Stimulated activated CD8-positive, alpha-beta memory T cell treated with anti-CD3 and anti-CD28 coated beads, Interleukin-15, amount 100 ng/mL, for 24 hours (primary cell): ENCODE results near the gene RSRC1.
"Not testable (repeated sequence)": the region's sequence is repeated elsewhere in the genome, so short reads cannot be mapped to it uniquely, and the experiment has no call there.

Source experiments
- DNase-seq: peaks from one replicate; pipeline ENCODE4 v3.0.0-alpha.2; 2020; ENCODE audit warnings: low read depth

RSRC1 gene

DNA sequence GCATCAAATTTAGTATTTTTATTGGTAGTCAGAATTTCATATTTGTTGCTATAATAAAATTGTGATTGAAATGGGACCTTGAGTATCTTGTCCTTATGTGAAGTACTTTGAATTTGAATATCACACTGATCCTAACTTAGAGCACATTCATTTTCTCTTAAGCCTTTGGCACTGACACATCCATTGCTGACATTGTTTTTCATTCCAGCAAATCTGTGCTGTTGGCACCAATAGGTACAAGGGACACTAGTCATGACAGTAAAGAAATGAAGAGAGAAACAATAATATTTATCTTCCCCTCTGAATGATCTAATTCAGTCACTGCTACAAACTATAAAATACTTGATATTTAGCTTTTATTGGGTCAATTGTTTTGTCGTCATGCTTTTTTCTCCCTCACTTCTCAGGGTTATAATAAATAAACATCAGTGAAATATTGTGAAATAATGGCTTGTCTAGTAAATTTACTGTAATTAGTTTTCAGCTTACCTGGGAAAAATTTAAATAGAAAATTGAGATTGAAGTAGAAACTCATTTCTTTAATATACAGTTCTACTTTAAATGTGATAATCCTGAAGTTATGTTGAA lies 294.3 kb downstream of the RSRC1 start:
- no peak for DNase-seq

- DNase-seq, result no peak
Observed at GRCh38 chr3:158405507-158405906, 295.6 kb downstream of the RSRC1 start.

GRCh38 chr3:158407844-158408517 lies 298.1 kb downstream of the RSRC1 start:
- DNase-seq, result no peak

GRCh38 chr3:158408518-158408897 lies 298.6 kb downstream of the RSRC1 start:
- not testable (repeated sequence) for DNase-seq

- DNase-seq, result no peak
Observed at GRCh38 chr3:158418035-158418434, 308.1 kb downstream of the RSRC1 start.

GRCh38 chr3:158419820-158420653 lies 310.1 kb downstream of the RSRC1 start:
- DNase-seq, result no peak

DNA sequence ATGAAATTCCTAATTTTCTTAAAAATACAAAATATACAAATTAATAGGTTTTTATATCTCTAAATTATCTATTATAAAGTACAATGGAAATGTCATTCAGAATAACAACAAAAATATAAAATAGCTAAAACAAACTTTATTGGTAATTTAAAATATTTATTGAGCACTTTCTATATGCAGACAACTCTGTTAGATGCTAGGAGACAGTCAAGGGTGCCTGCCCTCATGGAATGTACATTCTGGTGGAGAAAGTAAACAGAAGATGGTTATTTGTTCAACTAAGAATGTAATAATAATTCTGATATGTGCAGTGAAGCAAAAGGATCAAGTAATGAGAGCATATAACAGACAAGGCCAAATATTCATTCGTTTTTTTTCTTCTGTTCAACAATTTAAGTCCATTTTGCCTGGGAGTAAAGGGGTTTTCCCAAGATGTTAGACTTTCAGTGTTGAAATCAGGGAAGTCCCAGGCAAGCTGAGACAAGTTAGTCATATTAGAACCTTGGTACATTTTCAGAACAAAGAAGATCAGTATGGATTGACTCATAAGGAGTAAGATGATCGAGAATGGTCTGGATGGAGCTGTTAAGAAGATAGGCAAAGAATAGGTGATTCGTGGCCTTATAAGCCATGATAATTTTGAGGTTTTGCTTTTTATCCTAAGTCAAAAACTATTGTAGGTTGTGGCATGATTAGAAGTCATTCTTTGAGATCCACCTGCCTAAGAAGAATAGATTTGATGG lies 310.9 kb downstream of the RSRC1 start:
- no peak for DNase-seq

- no peak for DNase-seq
Observed at GRCh38 chr3:158430448-158430847, 320.6 kb downstream of the RSRC1 start.

- no peak for DNase-seq
Observed at GRCh38 chr3:158430968-158431367, 321.1 kb downstream of the RSRC1 start.

DNA sequence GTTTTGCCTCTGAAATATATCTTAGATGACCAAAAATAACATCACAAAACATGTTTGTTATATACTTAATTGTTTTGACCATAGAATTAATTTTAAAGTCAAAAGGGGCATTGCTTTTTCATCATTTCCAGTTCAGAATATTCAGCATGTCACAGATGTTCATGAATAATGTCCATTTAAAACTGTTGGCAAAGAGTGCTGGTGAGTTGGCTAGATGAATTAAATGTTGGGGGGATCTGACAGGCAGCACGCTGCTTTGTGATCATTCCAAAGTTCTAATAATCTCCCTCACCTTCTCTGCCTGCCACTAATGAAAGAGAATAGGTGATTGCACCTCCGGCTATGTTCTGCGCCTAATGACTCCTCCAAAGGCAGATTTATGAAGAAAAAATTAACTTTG lies 321.9 kb downstream of the RSRC1 start:
- DNase-seq, result no peak

GRCh38 chr3:158434412-158435038 lies 324.6 kb downstream of the RSRC1 start:
- DNase-seq, result no peak

- DNase-seq, result no peak
Observed at GRCh38 chr3:158443632-158444031, 333.7 kb downstream of the RSRC1 start.

DNA sequence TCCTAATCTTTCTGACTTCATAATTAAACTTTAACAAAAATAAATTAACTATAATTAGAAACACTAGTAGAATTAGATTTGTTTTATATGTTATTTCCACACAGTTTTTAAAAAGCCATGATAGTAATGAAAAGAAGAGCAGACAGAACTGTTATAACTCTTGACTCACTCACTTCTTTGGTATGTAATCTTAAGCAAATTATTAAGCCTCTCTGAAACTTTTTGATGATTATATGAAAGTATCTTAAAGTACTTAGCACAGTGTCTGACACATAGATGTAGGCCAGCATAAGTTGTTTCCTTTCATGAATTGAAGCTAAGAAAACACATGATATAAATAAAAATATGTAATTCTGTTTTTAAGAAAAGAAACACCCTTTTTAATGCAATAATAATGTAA lies 337.5 kb downstream of the RSRC1 start:
- DNase-seq, result no peak

- DNase-seq, result no peak
Observed at GRCh38 chr3:158451405-158452055, 341.6 kb downstream of the RSRC1 start.

- no peak for DNase-seq
Observed at GRCh38 chr3:158452334-158452733, 342.4 kb downstream of the RSRC1 start.

DNA sequence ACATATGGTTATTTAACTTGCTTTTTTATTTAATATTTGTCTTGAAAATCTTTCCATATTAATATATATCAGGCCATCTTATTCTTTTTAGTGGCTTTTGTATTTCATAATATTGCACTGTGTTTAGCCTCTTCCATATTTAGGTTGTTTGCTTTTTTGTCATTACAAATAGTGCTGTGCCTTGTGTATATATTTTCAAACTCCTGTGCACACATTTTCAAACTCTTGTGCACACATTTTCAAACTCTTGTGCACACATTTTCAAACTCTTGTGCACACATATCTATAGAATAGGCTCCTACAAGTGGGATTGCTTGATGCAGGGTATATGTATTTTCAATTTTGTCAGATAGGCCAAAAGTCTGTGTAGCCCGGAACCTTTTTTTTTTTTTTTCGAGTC lies 343.1 kb downstream of the RSRC1 start:
- no peak for DNase-seq

- no peak for DNase-seq
Observed at GRCh38 chr3:158453865-158454264, 344.0 kb downstream of the RSRC1 start.

- DNase-seq, result no peak
Observed at GRCh38 chr3:158455406-158455805, 345.5 kb downstream of the RSRC1 start.

- no peak for DNase-seq
Observed at GRCh38 chr3:158456114-158456513, 346.2 kb downstream of the RSRC1 start.

GRCh38 chr3:158458464-158458863 lies 348.6 kb downstream of the RSRC1 start:
- no peak for DNase-seq

GRCh38 chr3:158460926-158461325 lies 351.0 kb downstream of the RSRC1 start:
- DNase-seq, result no peak

DNA sequence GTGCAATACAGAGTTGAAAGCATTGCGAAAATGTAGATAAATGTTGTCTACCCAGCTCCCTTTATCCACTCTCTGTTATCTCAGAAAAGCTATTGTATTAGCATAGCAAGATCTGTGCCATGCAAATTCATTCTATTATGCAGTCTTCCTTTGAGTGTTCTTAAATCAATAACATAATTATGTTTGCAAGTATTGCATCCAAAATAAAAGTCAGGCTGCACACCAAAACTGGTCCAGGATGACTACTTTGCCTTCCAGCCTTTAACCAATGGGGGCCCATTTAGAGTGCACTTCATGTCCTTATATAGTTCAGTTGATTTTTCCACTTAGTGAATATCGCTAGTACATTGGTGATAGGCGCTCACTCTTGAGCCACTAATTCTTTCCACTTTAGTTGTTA lies 353.7 kb downstream of the RSRC1 start:
- no peak for DNase-seq
